ENCODE data around the gene TRIM10.

DNA sequence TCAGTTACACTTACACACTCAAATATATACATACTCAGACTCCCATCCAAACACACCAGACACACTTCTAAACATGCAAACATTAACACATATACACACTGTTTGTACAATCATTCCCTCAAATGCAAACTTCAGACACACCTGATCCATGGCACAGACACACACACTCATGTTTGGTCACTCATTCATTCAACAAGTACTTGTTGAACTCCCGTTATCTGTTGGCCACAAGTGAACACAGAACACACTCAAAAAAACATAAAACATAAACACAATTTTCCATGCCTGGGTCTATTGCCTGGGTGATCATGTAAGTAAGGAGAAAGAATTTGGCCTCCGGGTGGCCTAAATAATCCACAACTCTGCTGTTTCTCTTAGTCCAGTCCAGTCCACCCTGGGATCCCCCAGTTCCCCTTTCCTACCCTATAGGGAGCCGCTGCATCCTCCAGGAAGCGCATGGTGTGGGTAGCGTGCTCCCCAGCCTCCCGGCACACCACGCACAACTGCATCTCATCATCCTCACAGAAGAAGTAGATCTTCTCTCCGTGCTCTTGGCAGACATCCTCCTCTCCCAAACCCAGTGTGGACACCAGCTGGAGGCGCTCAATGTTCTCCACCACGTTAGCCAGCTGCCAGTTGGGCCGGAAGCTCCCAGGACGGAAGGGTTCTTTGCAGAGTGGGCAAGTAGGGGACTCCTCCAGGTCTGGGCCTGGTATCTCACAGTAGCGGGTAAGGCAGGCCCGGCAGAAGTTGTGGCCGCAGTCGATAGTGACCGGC, 815 bp downstream of the TRIM10 start:
- TF ChIP-seq EP300 (IDR thresholded peaks at IDR 0.05; ENCODE audit: borderline replicate concordance) (no peak), YY1 (IDR thresholded peaks at IDR 0.05; ENCODE audit: low read depth) (no peak), EGR1 (IDR thresholded peaks at IDR 0.05) (no peak), TEAD4 (IDR thresholded peaks at IDR 0.05) (no peak)

All from Ishikawa (cell line).